ENCODE data around the gene B4GALT2.

Gene B4GALT2

GRCh38 chr1:44021156-44021555, 42.1 kb downstream of the B4GALT2 start:
- no peaks in the 10 kb centered on the region for H3K27me3 ChIP-seq
- no peak for TF ChIP-seq CTCF (IDR thresholded peaks at IDR 0.05)
- no peak overlapping the region for H3K27ac ChIP-seq
- H3K9me3 ChIP-seq = no peaks in the 10 kb centered on the region
- no peak overlapping the region for H3K4me3 ChIP-seq (ENCODE audit: low read depth in 1 of 2, low read length in 1 of 2)
- H3K4me1 ChIP-seq (ENCODE audit: control insufficient read depth in 1 of 2, insufficient read depth in 1 of 2, low read depth in 1 of 2, low read length in 1 of 2) = no peaks in the 10 kb centered on the region
- no peaks in the 10 kb centered on the region for H3K36me3 ChIP-seq

- H3K36me3 ChIP-seq = no peaks in the 10 kb centered on the region
- no peak overlapping the region for H3K27ac ChIP-seq
- no peak for TF ChIP-seq CTCF (IDR thresholded peaks at IDR 0.05)
Observed at GRCh38 chr1:44021581-44022321, 42.7 kb downstream of the B4GALT2 start.

DNA sequence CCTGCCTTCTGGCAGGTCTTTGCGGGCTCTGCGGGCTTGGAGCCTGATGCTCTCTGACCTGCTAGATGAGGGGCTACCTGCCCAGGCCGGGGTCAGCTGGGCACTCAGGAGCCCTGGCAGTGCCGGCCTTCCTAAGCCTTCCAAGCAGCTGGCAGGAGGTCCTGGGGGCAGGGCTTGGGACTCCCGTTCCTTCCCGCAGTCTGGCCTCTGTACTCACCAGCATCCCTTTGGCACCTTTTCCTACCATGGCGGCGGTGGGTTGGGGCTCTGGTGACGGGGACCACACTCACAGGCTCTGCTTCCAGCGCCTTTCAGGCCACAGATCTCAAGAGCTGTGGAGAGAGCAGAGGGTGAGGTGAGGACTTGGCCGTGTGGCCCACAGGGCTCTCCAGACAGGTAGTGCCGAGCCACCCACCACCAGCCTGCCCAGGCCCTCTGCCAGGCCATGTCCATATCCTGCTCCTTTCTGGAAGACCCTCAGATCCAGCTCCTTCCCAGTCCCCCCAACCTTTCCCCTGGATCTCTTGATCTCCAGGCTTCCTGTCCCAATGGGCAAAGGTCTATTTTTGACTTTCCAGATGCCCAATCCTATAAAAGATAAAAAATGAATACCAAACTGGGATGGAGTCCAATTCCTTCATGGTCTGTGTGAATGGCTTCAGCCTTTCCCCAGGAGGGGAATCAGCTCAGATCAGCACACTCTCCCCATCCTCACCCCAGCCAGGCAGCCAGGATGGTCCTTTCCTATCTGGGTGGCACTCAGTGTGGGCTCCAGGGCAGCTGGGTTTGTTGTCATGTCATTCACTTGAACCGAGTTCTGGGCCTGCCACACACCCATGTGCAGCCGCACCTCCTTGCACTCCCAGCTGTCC, 45.3 kb downstream of the B4GALT2 start:
- no peak overlapping the region for H3K27ac ChIP-seq
- no peak overlapping the region for H3K4me3 ChIP-seq (ENCODE audit: low read depth in 1 of 2, low read length in 1 of 2)
- peaks cover 11% of the 10 kb centered on the region for H3K27me3 ChIP-seq
- H3K36me3 ChIP-seq = no peaks in the 10 kb centered on the region
- H3K4me1 ChIP-seq (ENCODE audit: control insufficient read depth in 1 of 2, insufficient read depth in 1 of 2, low read depth in 1 of 2, low read length in 1 of 2) = peaks cover 2 to 3% of the 10 kb centered on the region in 2 experiments
- no peaks in the 10 kb centered on the region for H3K9me3 ChIP-seq
- no peak for TF ChIP-seq CTCF (IDR thresholded peaks at IDR 0.05)

More at GRCh38 chr1:44021581-44022321, 42.7 kb downstream of the B4GALT2 start:
- Histone ChIP-seq H3K9me3 (no peaks in the 10 kb centered on the region), H3K27me3 (no peaks in the 10 kb centered on the region), H3K4me3 (ENCODE audit: low read depth in 1 of 2, low read length in 1 of 2) (no peak overlapping the region), H3K4me1 (ENCODE audit: control insufficient read depth in 1 of 2, insufficient read depth in 1 of 2, low read depth in 1 of 2, low read length in 1 of 2) (no peaks in the 10 kb centered on the region)

- no peak for TF ChIP-seq CTCF (IDR thresholded peaks at IDR 0.05)
- H3K27me3 ChIP-seq = peaks cover 15% of the 10 kb centered on the region
- no peak overlapping the region for H3K27ac ChIP-seq
- peaks cover 8% of the 10 kb centered on the region in 2 experiments for H3K4me1 ChIP-seq (ENCODE audit: control insufficient read depth in 1 of 2, insufficient read depth in 1 of 2, low read depth in 1 of 2, low read length in 1 of 2)
- no peaks in the 10 kb centered on the region for H3K36me3 ChIP-seq
- no peak overlapping the region for H3K4me3 ChIP-seq (ENCODE audit: low read depth in 1 of 2, low read length in 1 of 2)
- no peaks in the 10 kb centered on the region for H3K9me3 ChIP-seq
Observed at GRCh38 chr1:44024903-44025525, 46.0 kb downstream of the B4GALT2 start.

DNA sequence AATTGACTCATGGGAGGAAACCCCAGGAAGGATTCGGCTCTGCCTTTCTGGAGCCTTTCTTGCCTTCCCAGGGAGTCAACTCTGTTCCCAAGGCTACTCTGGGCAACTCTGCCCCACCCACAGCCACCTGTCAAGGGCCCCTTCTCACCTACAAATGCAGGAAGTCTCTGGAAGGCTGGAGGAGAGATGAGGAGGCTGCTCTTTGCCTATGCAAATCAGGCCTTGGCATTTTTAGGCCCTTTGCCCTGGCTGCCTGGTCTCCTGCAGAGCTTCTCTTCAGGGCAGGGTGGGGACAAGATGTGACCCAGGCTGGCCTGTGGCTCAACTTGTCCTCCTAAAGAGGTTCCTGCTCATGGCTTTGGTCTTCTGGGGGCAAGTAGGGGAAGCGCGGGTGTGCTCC, 46.8 kb downstream of the B4GALT2 start:
- peaks cover 22% of the 10 kb centered on the region for H3K27me3 ChIP-seq
- H3K4me3 ChIP-seq (ENCODE audit: low read depth in 1 of 2, low read length in 1 of 2) = no peak overlapping the region
- no peak overlapping the region for H3K27ac ChIP-seq
- H3K36me3 ChIP-seq = no peaks in the 10 kb centered on the region
- TF ChIP-seq CTCF (IDR thresholded peaks at IDR 0.05) = no peak
- no peaks in the 10 kb centered on the region for H3K9me3 ChIP-seq
- H3K4me1 ChIP-seq (ENCODE audit: control insufficient read depth in 1 of 2, insufficient read depth in 1 of 2, low read depth in 1 of 2, low read length in 1 of 2) = peaks cover 12 to 13% of the 10 kb centered on the region in 2 experiments
